Activated CD4-positive, alpha-beta T cell treated with anti-CD3 and anti-CD28 coated beads, Interleukin-10, Interleukin-2, amounts not matched to agents 100 ng/mL and 50 ng/mL, durations not matched to agents 16 hours and 8 hours (primary cell): ENCODE measurements around the gene NT5C.
"Not testable (repeated sequence)": the region's sequence is repeated elsewhere in the genome, so short reads cannot be mapped to it uniquely, and the experiment has no call there.

Experiments used
- DNase-seq: peaks from one replicate; pipeline ENCODE4 v3.0.0-alpha.2; 2020

Gene NT5C

DNA sequence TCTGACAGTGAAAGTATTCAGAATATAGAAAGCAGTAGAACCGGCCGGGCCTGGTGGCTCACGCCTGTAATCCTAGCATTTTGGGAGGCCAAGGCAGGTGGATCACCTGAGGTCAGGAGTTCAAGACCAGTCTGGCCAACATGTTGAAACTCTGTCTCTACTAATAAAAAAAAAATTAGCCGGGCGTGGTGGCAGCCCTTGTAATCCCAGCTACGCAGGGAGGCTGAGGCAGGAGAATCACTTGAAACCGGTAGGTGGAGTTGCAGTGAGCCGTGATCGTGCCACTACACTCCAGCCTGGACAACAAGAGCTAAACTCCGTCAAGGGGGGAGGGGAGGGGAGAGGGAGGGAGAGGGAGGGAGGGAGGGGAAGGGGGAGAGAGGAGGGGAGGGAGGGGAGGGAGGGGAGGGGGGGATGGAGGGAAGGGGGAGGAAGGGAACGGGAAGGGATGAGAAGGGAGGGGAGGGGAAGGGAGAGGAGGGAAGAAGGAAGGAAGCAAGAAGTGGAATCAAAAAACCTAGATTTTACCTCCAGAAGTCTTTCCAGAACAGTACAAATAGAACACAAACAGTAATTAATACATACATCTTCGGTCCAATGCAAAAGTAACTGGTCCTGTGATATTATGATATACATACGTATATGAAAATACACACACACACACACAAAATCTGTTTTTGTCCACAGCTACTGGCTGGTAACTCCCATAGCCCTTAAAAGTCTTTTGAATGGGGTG is 10.9 kb upstream of the NT5C start:
- no peak for DNase-seq

DNA sequence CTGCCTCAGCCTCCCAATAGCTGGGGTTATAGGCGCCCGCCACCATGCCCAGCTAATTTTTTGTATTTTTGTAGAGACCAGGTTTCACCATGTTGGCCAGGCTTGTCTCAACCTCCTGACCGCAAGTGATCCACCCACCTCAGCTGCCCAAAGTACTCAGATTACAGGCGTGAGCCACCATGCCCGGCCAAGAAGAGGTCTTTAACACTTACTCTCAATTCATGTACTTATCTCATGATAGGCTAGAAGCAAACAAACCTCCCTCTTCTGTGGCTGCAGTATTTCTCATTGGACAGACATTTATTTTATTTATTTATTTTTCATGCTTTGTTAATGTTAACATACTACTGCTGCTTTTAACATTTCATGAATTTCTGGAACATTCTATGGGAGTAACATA is 7.0 kb upstream of the NT5C start:
- no peak for DNase-seq

GRCh38 chr17:75137762-75138161 is 6.2 kb upstream of the NT5C start:
- not testable (repeated sequence) for DNase-seq

DNA sequence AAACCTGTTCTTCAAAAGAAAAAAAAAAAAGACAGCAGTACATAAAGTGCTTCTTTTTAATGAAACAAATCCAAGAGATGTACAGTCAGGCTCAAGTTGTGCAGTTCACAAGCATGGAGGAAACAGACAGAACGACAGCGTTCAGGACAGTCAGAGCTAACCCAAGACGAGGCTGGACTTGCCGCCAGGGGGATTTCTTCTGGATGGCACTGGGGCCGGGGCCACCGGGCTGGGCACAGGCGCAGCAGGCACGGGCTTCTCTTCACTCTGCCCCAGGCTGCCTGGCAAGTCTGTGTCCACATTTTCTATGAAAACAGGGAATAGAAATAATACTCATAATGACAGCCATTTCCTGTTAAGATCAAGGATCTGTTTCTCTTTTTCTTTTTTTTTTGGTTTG is 4.4 kb upstream of the NT5C start:
- no peak for DNase-seq

DNA sequence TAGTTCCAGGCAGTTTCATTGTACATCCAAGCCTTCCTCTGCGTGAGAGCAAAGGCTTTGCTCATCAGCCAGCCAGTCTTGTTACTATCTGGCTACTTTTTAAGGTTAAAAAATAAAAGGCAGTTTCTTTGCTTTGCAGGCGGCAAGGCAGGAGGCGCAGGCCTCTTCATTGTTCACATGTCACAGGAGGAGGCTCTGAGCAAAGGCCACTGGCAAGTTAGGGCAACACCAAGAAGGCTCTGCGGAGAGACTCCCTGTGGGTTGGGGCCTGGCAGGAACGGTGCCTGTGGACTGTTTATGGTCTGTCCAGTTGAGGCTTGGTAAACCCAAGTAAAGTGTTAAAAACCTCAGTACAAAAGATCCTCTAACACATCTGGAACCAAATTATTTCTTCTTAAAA is 3.9 kb upstream of the NT5C start:
- DNase-seq, result no peak

DNA sequence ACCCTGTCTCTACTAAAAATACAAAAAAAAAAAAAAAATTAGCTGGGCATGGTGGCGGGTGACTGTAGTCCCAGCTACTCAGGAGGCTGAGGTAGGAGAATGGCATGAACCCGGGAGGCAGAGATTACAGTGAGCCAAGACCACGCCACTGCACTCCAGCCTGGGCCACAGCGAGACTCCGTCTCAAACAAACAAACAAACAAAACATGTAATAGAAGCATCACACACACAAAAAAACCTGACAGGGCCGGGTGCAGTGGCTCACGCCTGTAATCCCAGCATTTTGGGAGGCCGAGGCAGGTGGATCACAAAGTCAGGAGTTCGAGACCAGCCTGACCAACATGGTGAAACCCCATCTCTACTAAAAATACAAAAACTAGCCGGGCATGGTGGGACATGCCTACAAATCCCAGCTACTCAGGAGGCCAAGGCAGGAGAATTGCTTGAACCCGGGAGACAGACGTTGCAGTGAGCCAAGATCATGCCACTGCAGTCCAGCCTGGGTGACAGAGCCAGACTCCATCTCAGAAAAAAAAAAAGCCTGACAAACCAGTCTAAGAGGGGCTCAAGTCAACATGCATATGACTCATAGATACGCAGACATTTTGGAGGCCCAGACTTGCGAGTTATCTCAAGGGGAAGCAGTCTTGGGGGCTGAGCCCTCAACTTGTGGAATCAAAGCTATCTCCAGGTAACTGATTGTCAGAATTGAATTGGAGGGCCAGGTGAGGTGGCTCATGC is 2.2 kb upstream of the NT5C start:
- DNase-seq, result not testable (repeated sequence)

DNA sequence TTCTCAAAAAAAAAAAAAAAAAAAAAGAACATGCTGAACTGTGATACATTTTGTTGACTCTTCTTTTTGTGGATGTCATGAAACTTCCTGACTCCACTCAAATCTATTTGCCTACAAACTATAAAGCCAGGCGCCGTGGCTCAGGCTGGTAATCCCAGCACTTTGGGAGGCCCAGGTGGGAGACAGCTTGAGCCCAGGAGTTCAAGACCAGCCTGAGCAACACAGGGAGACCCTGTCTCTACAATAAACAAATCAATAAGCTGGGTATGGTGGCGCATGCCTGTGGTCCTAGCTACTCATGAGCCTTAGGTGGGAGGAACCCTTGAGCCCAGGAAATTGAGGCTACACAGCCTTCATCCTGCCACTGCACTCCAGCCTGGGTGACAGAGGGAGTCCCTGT is 1.5 kb upstream of the NT5C start:
- DNase-seq, result no peak

GRCh38 chr17:75132018-75133000 is 767 bp upstream of the NT5C start:
- DNase-seq, result not testable (repeated sequence)

GRCh38 chr17:75130632-75131277 is 787 bp downstream of the NT5C start:
- peak; percentile 63 for DNase-seq

DNA sequence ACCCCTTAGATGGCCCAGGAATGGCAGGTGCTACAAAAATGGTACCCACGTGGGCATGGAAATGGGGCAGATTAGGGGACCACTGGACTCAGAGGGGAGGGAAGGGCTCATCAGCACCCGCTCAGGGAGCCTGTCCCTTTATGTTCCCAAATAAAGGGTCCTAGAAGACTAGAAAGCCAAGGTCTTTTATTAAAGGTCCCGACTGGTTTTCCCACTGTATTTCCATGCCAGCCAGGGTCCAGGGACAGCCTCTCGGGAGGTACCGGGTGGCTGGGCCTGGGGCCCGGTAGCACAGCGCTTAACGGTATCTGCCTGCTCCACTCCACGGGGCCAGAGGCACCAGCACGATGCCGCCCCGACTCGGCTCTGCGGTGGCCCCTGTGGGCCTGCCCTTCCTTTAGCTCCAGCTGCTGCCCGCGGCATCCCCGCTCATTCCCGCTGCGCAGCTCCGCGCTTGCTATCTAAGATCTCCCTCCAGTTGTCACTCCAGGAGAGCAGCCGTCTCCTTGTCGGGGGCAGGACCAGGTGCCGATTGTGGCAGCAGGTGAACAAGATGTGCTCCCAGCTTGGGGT is 1.4 kb downstream of the NT5C start:
- DNase-seq, result no peak

GRCh38 chr17:75129576-75129975 is 2.0 kb downstream of the NT5C start:
- DNase-seq, result no peak

DNA sequence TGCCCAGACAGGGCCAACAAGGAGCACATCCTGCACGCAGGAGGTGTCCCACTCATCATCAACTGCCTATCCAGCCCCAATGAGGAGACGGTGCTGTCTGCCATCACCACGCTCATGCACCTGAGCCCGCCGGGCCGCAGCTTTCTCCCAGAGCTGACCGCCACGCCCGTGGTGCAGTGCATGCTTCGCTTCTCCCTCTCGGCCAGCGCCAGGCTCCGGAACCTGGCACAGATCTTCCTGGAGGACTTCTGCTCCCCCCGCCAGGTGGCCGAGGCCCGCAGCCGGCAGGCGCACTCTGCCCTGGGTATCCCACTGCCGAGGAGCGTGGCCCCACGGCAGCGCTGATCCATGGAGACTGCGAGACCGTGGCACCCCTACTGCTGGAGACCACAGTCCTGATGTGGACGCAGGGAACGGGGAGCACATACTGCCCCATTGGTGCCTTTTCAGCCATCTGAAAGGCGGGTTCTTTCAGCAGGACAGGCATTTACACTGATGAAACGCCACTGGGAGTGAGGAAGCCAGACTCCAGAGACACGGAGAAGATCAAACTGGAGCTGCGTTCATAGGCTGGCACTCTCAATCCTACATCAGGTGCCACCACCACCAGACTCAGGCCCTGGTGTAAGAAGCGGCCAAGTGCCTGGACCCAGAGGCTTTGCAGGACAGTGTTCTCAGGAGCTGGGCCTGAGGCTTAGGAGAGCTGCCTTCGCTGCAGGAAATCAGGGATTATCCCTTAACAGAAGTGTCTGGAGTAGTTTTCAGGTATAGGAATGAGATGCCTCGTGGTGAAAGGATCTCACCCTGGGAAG is 2.6 kb downstream of the NT5C start:
- no peak for DNase-seq

DNA sequence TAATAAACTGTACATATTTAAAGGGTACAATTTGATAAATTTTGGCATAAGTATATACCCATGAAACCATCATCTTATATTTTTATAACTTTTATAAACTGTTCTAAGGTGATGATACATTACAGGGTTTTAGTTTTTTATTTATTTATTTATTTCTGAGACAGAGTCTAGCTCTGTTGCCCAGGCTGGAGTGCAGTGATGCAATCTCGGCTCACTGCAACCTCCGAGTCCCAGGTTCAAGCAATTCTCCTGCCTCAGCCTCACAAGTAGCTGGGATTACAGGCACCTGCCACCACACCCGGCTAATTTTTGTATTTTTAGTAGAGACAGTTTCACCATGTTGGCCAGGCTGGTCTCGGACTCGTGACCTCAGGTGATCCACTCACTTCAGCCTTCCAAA is 3.6 kb downstream of the NT5C start:
- not testable (repeated sequence) for DNase-seq

GRCh38 chr17:75126954-75127353 is 4.6 kb downstream of the NT5C start:
- DNase-seq, result no peak

- peak; percentile 34 for DNase-seq
Measured at GRCh38 chr17:75125984-75126383, 5.6 kb downstream of the NT5C start.

DNA sequence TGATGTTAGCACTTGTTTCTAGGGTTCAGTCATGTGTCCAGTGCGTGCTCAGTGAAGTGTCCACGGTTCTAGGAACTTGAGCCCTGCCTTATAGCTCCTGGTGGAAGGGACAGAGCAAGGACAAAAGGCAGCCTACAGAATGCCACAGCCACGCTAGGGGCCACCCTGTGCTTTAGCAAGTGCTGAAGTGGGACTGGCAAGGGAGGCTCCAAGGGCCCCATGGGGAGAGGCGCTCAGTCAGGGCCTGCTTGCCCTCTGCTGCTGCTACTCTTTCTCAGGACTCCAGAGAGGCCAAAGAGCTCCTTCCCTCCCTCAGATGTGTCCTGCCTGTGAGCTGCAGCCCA is 6.8 kb downstream of the NT5C start:
- DNase-seq, result no peak

- DNase-seq, result peak; percentile 90
Measured at GRCh38 chr17:75124041-75124818, 7.3 kb downstream of the NT5C start.

- no peak for DNase-seq
Measured at GRCh38 chr17:75118307-75118706, 13.2 kb downstream of the NT5C start.

GRCh38 chr17:75116737-75117136 is 14.8 kb downstream of the NT5C start:
- no peak for DNase-seq

- DNase-seq, result no peak
Measured at GRCh38 chr17:75115555-75115954, 16.0 kb downstream of the NT5C start.
